Activated CD4-positive, CD25-positive, alpha-beta regulatory T cell (primary cell): Measurements from ENCODE around the gene HJURP.
"Not testable (repeated sequence)": the region's sequence is repeated elsewhere in the genome, so short reads cannot be mapped to it uniquely, and the experiment has no call there.

Source experiments
- DNase-seq, 4 experiments: peaks; one replicate each; lab custom pipeline; 2025; lab: John Stamatoyannopoulos, UW

HJURP gene, protein sequence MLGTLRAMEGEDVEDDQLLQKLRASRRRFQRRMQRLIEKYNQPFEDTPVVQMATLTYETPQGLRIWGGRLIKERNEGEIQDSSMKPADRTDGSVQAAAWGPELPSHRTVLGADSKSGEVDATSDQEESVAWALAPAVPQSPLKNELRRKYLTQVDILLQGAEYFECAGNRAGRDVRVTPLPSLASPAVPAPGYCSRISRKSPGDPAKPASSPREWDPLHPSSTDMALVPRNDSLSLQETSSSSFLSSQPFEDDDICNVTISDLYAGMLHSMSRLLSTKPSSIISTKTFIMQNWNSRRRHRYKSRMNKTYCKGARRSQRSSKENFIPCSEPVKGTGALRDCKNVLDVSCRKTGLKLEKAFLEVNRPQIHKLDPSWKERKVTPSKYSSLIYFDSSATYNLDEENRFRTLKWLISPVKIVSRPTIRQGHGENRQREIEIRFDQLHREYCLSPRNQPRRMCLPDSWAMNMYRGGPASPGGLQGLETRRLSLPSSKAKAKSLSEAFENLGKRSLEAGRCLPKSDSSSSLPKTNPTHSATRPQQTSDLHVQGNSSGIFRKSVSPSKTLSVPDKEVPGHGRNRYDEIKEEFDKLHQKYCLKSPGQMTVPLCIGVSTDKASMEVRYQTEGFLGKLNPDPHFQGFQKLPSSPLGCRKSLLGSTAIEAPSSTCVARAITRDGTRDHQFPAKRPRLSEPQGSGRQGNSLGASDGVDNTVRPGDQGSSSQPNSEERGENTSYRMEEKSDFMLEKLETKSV

DNA sequence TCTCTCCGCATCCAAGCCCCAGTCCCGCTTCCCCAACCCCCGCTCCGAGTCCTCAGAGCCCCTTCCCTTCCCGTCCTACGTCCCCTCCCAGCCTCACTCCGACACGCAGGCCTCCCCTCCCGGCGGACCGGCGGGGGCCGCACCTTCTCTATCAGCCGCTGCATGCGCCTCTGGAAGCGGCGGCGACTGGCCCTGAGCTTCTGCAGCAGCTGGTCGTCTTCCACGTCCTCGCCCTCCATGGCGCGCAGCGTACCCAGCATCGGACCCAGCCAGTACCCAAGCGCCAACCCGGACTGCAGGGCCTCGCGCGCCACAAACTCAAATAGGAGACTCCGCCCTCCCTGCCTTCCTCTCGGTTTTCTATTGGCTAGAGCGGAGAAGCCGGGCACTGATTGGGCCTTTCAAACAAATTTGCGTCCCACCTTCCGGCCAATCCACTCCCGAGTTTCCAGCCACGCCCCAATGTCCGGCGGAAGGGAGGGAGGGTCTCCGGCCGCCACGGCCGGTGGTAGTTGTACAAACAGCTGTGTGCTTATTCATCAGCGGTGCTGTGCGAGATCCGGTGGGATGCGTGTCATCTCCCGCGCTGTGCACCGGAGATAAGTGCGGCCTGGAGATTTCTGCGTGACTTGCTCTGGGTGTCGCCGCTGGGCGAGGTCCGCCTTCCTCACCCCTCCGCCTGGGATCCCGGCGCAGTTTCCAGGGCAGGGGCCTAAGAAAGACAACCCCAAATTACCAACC lies at the start of gene HJURP:
HJURP (minus strand) TSS at position 295 of the 741 bp plus-strand sequence; CDS start at position 260, 35 bp downstream.
- DNase-seq, result peak; percentile 63 to 78 (median 75)

DNA sequence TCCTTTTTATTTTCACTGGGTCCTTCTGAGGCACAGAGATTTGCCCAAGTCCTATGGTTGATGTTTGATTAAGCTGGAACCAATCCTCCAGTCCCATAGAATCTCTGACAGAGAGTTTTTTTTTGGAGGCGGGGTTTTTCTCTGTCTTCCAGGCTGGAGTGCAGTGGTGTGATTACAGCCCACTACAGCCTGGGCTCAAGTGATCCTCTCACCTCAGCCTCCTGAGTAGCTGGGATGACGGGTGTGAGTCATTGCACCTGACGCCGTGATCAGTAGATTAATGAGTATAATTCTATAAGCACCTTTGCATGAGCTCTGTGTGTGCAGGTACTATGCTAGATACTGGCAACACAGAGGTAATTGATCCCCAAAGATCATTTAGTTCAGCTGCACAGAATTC lies 47.5 kb upstream of the HJURP start:
- DNase-seq, result no peak

DNA sequence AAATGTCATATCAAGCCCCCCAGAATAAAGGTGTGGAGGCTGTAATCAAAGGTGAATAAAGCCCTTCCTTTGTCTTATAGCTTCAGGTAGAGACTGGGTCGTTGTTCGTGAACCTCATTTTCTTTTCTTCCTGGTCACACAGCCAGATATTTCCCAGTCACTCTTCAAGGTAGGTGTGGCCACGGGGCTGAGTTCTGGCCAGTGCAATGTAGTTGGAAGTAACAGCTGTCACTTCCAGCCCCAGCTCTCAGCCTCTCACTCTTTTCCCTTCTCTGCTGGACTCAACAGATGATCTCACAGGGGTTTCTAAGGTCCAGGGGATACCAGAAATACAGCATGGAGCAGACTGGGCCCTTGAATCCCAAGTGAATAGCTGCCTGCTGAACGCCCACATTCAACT lies 47.0 kb upstream of the HJURP start:
- DNase-seq, result no peak

DNA sequence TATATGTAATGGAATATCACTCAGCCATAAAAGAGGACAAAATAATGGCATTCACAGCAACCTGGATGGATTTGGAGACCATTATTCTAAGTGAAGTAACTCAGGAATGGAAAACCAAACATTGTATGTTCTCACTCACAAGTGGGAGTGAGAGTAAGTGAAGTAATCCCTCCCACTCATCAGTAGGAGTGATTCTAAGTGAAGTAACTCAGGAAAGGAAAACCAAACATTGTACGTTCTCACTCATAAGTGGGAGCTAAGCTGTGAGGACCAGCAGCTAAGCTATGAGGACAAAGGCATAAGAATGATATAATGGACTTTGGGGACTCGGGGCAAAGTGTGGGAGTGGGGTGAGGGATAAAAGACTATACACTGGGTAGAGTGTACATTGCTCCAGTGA lies 41.9 kb upstream of the HJURP start:
- DNase-seq, result not testable (repeated sequence)

DNA sequence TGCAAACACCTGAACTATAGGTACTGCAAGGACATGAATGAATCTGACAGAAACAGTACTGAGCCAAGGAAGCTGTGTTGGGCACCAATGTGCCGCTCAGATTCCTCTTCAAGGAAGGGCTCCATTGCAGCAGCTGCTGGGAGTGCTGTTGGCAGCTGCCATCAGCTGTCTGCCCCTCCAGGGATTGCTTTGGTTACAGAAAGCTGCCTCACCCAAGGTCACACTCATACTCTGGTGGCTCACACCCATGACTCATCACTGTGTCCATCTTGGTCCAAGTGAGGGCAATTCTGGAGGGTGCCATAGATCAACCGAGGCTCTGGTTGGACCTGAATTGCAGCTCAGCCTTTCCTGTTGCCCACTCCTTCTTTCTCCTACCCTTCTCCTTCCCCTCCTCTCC lies 38.5 kb upstream of the HJURP start:
- DNase-seq, result no peak

DNA sequence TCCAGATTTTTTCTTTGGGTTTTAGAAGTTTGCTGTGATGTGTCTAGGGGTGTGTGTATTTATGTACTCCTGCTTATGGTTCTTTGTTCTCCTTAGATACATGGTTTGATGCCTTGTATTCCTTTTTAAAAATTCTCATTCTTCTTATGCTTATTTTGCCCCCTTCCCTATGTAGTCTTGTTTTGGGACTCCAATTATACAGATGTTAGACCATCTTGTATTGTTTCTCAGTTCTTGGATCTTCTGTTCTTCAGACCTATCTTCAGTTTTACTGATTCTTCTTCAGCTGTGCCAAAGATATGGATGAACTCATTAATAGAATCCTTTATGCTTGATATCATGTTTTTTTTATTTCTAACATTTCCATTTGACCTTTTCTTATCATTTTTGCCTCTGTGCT lies 28.0 kb upstream of the HJURP start:
- DNase-seq, result no peak

DNA sequence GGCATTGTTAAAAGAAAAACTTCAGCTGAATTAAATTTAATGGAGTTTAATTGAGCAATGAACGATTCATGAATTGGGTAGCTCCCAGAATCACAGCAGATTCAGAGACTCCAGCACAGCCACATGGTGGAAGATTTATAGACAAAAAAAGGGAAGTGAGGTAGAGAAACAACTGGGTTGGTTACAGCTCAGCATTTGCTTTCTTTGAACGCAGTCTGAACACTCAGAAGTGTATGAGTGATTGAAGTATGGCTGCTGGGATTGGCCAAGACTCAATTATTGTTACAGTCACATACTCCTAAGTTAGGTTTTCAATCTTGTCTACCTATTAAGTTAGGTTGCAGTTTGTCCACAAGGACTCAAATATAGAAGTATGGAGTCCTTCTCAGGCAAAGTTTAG lies 17.8 kb upstream of the HJURP start:
- not testable (repeated sequence) for DNase-seq

DNA sequence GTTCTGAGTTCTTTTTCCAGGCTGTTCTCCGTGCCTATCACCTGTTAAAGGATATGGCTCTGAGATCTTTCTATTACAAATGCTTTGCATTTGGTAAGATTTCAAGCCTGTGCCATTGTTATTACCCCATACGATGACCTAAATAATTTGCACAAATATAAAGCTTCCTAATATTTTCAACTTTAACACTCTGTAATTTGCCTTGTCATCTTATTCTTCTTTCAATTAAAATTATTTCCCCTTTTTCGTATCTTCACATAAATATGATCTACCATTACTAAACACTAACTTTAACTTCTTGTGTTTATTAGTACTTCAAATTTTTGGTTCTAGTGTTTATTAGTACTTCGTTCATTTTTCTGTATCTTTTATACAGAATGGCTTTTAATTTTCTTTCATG lies 17.1 kb upstream of the HJURP start:
- no peak for DNase-seq

DNA sequence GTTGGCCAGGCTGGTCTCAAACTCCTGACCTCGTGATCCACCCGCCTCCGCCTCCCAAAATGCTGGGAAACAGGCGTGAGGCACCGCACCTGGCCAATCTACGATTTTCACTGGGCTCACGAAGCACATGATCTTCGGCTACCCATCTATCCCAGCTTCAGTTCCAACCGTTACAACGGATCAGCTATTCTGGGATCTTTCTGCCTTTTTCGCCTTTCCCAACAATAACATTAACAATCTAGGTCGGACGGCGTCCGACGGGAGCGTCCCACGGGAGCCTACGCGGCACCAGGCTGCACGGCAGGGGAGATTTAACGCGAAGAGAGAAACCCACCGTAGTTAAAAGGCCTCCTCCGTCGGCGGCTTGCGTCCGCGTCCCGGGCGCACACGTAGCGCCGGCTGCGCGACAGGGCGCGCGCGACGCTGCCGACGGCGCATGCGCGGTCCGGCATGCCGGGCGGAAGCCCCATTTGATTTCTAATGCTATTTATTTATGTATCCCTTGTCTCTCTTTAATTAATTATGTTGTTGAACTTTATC lies 13.7 kb upstream of the HJURP start, which contains the start of gene MSL3B:
MSL3B (minus strand) TSS at position 394 of the 540 bp plus-strand sequence.
- DNase-seq, result peak; percentile 16 to 40 (median 32)

DNA sequence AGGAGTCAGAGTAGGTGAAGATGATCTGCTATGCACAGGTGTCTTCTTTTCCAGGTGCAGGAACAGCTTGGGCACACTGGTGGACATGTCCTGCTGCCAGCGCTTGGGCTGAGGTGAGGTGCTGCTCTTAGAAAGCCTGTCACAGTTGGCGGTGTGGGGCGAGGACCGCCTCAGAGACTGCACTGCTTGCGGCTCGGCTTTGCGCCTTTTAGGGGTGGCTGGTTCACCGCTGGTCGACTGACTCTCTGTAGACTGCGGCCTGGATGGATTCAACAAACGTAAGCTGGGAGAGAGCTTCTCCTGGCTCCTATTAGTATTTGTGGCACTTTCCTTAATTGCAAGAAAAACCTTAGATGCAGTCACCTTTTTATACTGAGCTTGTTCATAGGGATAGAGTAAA lies 12.1 kb upstream of the HJURP start:
- DNase-seq, result no peak

DNA sequence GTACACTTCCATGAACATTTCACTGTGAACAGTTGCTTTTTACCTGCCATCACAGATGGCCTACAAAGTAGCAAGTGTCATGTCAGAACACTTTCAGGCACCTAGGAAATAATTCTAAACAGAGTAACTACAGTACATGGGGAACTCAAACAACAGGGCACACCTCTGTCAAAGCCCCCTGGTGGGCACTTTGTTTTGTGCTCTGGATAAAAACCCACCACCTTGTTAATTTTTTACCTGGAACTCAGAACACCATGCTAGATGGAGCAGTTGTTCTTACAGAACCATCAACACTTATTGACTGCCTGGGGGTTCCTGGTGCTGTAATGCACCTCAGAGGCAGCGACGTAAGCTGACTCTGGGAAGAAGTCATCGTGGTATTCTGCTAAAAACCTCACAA lies 11.5 kb upstream of the HJURP start:
- no peak for DNase-seq

DNA sequence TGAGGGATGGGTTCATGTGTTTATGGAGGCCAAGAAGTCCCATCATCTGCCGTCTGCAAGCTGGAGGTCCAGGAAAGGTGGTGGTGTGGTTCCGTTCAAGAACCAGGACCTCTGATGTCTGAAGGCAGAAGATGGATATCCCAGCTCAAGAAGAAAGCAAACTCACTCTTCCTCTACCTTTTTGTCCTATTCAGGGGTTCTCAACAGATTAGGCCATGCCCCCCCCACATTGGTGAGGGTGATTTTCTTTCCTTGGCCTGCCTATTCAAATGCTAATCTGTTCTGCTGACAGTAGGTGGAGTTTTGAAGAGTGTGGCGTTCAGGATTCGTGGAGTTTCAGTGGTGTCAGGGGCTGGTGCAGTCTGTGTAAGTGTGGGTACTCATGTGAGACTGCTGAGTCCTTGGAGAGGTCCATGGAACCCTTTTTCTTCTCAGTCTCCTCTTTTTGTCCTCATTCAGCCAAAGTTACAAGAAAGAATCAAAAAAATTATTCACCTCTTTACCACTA lies 8.0 kb upstream of the HJURP start:
- no peak for DNase-seq

DNA sequence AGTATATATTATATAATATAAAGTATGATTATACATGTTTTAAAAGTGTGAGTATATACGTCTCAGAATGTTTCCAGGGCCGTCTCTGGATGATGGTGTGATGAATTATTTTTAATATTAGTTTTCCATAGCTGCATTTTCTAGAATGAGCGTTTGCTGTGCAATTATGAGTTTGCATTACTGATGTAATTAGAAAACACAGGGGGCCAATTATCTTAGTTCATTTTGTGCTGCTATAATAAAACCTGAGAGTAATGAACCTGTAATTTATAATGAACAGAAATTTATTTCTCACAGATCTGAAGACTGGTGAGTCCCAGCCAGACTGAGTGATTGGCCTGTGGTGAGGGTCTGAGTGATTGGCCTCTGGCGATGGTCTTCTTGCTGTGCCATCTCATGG lies 4.0 kb upstream of the HJURP start:
- no peak for DNase-seq

DNA sequence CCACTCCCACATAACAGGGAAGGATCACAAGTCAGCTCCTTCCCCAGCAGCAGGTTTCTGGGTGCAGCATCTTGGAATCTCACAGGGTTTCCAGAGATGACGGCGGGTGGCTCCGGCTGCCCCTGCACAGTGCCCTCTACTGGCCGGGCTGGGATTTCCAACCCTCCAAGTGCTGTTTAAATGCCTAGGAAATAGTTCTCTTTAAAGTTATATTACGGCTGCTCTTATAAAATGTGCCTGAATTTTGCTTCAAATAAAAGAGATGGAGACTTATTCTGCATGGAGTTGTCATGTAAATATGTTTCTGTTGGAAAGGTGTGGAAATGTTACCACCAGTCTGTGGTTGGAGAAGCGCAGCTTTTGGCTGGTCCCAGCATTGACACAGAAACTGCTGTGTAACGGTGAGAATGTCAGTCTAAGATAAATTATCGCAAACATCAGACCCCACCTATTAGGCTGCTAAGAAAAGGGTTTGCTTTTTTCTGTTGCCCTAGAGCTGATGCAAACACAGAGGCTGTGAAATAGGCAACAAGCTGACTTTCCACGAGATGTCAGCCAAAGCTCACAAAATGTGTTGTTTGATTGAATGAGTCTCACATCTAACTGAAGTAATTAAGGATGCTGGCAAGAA lies 3.3 kb upstream of the HJURP start:
- DNase-seq, result peak in 3 of 4 experiments; percentile 10 to 27 (median 17)

DNA sequence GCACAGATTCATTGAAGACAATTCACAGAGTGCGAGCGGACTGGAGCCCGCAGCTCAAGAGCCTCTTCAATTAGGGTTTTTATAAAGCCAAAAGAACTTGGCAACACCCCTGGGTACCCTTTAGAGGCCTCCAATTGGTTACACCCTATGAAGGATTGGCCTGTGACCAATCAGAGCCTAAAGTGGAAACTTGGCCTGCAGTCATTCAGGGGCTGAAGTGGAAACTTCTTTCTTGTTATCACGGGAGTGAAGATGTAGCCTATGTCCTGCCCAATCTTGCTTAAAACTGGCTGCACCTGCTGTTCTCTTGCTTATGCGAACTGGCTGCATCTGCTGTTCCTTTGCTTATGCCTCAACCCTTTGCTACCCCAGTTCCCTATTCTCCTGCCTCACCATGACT lies 1.8 kb upstream of the HJURP start:
- DNase-seq, result no peak

DNA sequence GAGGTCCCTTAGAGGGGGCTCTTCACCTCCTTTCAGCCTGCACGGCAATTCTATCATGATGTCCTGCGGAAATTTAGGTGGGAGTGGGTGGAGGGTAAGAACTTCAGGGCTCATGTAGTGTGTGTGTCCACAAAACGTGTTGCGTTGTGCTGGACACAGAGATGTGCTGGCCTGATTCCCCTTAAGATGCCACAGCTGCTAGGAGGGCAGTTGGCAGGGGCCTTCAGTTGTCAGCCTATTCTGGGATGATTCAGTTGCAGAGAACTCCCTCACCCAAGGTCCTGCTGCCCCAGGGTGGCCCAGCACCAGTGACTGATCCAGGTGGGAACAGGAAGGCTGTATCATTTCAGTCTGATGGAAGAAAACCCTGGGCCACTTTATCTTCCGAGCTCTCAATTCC lies 1.0 kb upstream of the HJURP start:
- DNase-seq, result no peak

DNA sequence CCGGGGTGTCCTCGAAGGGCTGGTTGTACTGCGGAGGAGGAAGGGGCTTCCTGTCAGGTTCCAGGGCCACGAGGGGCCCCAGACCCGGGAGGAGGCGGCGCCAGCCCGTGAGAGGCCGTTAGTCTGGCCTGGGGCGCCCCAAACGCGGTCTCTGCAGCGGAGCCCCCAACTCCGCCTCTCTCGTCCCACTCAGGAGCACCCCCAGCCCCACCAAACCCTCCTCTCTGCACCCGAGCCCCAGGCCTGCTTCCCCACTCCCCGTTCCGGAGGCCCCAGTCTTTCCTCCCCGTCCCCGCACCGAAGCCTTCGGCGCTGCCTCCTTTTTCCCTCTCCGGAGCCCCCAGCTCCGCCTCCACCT lies 473 bp downstream of the HJURP start:
- DNase-seq, result no peak

DNA sequence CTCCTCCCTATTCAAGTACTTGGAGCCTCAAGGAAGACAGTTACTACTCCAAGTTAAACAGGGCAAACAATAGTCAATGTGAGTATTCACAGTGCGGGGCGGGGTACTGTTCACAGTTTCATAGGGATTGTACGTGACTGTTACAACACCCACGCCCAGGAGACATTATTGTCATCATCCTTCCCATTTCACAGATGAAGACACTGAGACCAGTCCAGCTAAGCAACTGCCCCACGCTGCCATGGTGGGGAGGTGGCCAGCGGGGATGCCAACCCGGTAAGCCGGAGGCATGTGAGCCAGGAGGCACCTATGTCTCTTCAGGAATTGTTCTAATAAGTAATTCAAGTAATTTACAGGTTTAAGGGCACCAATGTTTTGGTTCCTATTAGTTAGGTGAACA lies 982 bp downstream of the HJURP start:
- no peak for DNase-seq

DNA sequence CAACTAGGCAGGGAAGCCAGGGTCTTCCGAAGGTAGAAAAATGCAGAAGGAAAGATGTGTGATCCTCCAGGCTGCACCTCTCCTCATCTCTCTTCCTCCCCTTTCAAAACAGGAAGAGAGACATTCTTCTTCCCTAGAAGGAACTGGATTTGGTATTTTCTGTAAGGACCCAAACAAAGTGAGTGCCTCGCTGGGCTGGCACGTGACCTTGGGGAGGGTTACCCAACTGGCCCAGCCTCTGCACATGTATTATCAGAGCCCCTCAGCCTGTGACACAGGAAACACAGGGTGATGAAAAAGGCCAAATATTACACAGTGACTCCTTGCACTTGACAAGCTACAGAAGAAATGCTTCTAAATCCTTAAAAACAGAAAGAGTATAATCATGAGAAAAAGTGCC lies 2.3 kb downstream of the HJURP start:
- DNase-seq, result no peak

DNA sequence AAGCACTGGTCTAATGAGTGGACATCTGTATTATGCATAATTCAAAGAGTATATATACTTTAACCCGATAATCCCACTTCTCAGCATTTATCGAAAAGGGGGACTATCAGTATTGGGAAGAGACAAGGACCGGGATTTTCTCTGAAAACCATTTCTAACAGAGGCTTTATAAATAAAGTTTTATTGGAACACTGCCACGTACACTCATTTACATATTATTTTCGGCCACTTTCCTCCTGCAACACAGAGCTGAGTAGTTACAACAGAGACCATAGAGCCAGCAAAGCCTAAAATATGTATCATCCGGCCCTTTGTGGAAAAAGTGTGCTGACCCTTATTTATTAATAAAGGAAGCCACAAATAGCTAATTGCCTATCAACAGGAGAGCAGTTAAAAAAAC lies 3.2 kb downstream of the HJURP start:
- DNase-seq, result no peak

DNA sequence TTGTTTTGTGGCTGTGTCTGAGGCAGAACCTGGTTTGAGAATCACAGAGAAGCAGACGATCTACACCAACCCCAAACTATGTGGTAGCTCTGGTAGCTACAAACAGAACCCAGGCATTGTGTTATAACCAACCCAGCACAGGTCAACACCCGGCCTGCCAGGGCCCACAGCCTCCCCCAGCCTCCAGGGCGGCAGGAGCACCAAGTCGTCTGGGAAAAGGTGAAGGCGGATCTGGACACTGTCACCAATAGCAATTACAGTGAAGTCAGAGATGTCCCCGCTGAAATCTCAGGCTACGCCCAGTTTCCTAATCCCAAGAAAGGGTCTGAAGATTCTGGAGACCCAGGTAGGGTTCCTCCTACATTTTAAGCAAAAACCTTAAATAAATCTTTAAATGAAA lies 3.6 kb downstream of the HJURP start:
- DNase-seq, result no peak
